MM.1S (cell line): ENCODE data around the gene BID.

ENCODE experiments used
- DNase-seq: peaks from one replicate; pipeline ENCODE4 v3.0.0-alpha.2; 2015
- H2AFZ ChIP-seq: fragments of 300-600 bp; sonication (generic); 2 replicates; pipeline ENCODE4 v1.6.0; 2016; ENCODE audit warnings: antibody characterized with exemption, low read length
- H3F3A ChIP-seq: fragments of 300-600 bp; sonication (generic); 2 replicates; pipeline ENCODE4 v1.6.1; 2016; ENCODE audit warnings: mild to moderate bottlenecking, antibody characterized with exemption, low read length, moderate library complexity, mixed read lengths; ENCODE audit not compliant: insufficient read depth
- H3K27ac ChIP-seq: fragments of 300-600 bp; sonication (generic); 2 replicates; pipeline ENCODE4 v1.5.1; 2016; ENCODE audit warnings: mild to moderate bottlenecking, low read length
- H3K27me3 ChIP-seq: fragments of 300-600 bp; sonication (generic); replicated peaks from 2 replicates; pipeline ENCODE4 v1.6.0; 2016; ENCODE audit warnings: low read length; ENCODE audit not compliant: insufficient read depth
- H3K36me3 ChIP-seq: fragments of 300-600 bp; sonication (generic); replicated peaks from 2 replicates; pipeline ENCODE4 v1.6.1; 2016; ENCODE audit warnings: mild to moderate bottlenecking, low read length, mixed read lengths; ENCODE audit not compliant: insufficient read depth
- H3K4me1 ChIP-seq: fragments of 300-600 bp; sonication (generic); 2 replicates; pipeline ENCODE4 v1.6.1; 2016; ENCODE audit warnings: low read length, mixed read lengths
- H3K4me2 ChIP-seq: fragments of 300-600 bp; sonication (generic); 2 replicates; pipeline ENCODE4 v1.6.0; 2016; ENCODE audit warnings: low read depth, low read length
- H3K4me3 ChIP-seq: fragments of 300-600 bp; sonication (generic); 2 replicates; pipeline ENCODE4 v1.5.1; 2016; ENCODE audit warnings: low read length, mixed read lengths
- H3K79me2 ChIP-seq: fragments of 300-600 bp; sonication (generic); 2 replicates; pipeline ENCODE4 v1.6.1; 2016; ENCODE audit warnings: mixed run types, low read length, mixed read lengths
- H3K9ac ChIP-seq: fragments of 300-600 bp; sonication (generic); 2 replicates; pipeline ENCODE4 v1.6.1; 2016; ENCODE audit warnings: low read length, mixed read lengths
- H3K9me2 ChIP-seq: fragments of 300-600 bp; sonication (generic); replicated peaks from 2 replicates; pipeline ENCODE4 v1.6.1; 2016; ENCODE audit warnings: mild to moderate bottlenecking, low read length, mixed read lengths; ENCODE audit not compliant: insufficient read depth
- H3K9me3 ChIP-seq: fragments of 300-600 bp; sonication (generic); replicated peaks from 2 replicates; pipeline ENCODE4 v1.6.1; 2016; ENCODE audit warnings: mild to moderate bottlenecking, low read length, mixed read lengths; ENCODE audit not compliant: insufficient read depth
- H4K20me1 ChIP-seq: fragments of 300-600 bp; sonication (generic); 2 replicates; pipeline ENCODE4 v1.6.1; 2016; ENCODE audit warnings: mild to moderate bottlenecking, low read length, moderate library complexity, mixed read lengths; ENCODE audit not compliant: insufficient read depth
- CTCF ChIP-seq: fragments of 300-600 bp; sonication (generic); IDR thresholded peaks from 2 replicates; pipeline ENCODE4 v1.5.1; 2016; ENCODE audit warnings: antibody characterized with exemption, low read length, mixed read lengths
- EZH2 ChIP-seq: fragments of 300-600 bp; sonication (generic); optimal IDR thresholded peaks from 2 replicates; pipeline ENCODE3; 2017; ENCODE audit warnings: low read depth, mild to moderate bottlenecking, antibody characterized with exemption, low read length, mixed read lengths
- EZH2phosphoT487 ChIP-seq: fragments of 300-600 bp; sonication (generic); IDR thresholded peaks from 2 replicates; pipeline ENCODE4 v1.6.1; 2018; ENCODE audit warnings: antibody characterized with exemption, low read length

The BID gene

GRCh38 chr22:17818180-17818579 lies 43.9 kb upstream of the BID start:
- Histone ChIP-seq H2AFZ (no peak overlapping the region), H3K36me3 (no peaks in the 10 kb centered on the region), H3K9me2 (no peaks in the 10 kb centered on the region), H3K27ac (no peak overlapping the region), H4K20me1 (no peaks in the 10 kb centered on the region), H3K9ac (no peak overlapping the region), H3K4me1 (no peaks in the 10 kb centered on the region), H3K27me3 (no peaks in the 10 kb centered on the region), H3K4me3 (no peak overlapping the region), H3K9me3 (no peaks in the 10 kb centered on the region), H3K79me2 (no peaks in the 10 kb centered on the region), H3K4me2 (no peak overlapping the region), H3F3A (no peaks in the 10 kb centered on the region)
- no peak for DNase-seq
- TF ChIP-seq CTCF (no peak), EZH2phosphoT487 (no peak), EZH2 (no peak)

- no peaks in the 10 kb centered on the region for H3K36me3 ChIP-seq
- H3K4me3 ChIP-seq: no peak overlapping the region
- H3K9me3 ChIP-seq: no peaks in the 10 kb centered on the region
- no peaks in the 10 kb centered on the region for H3F3A ChIP-seq
- H3K4me1 ChIP-seq: no peaks in the 10 kb centered on the region
- DNase-seq: no peak
- no peak overlapping the region for H3K27ac ChIP-seq
- no peak overlapping the region for H3K9ac ChIP-seq
- no peak overlapping the region for H2AFZ ChIP-seq
- H3K27me3 ChIP-seq: no peaks in the 10 kb centered on the region
- no peaks in the 10 kb centered on the region for H4K20me1 ChIP-seq
- H3K79me2 ChIP-seq: no peaks in the 10 kb centered on the region
- H3K4me2 ChIP-seq: no peak overlapping the region
- TF ChIP-seq CTCF: no peak
- no peak for TF ChIP-seq EZH2
- TF ChIP-seq EZH2phosphoT487: no peak
- no peaks in the 10 kb centered on the region for H3K9me2 ChIP-seq
These were observed 43.3 kb upstream of the BID start for GRCh38 chr22:17817511-17818065.

GRCh38 chr22:17817079-17817478 lies 42.8 kb upstream of the BID start:
- H3K4me1 ChIP-seq: no peaks in the 10 kb centered on the region
- H2AFZ ChIP-seq: no peak overlapping the region
- no peak overlapping the region for H3K9ac ChIP-seq
- H3K9me3 ChIP-seq: no peaks in the 10 kb centered on the region
- DNase-seq: no peak
- no peaks in the 10 kb centered on the region for H3K36me3 ChIP-seq
- no peaks in the 10 kb centered on the region for H3F3A ChIP-seq
- TF ChIP-seq EZH2phosphoT487 (no peak), EZH2 (no peak), CTCF (no peak)
- no peaks in the 10 kb centered on the region for H4K20me1 ChIP-seq
- H3K9me2 ChIP-seq: no peaks in the 10 kb centered on the region
- no peak overlapping the region for H3K27ac ChIP-seq
- no peaks in the 10 kb centered on the region for H3K79me2 ChIP-seq
- H3K27me3 ChIP-seq: no peaks in the 10 kb centered on the region
- H3K4me2 ChIP-seq: no peak overlapping the region
- no peak overlapping the region for H3K4me3 ChIP-seq
